A549 (cell line): ENCODE measurements around the gene EYA3. TPM values are rescaled to one million over a fixed set of nuclear protein-coding genes. Genes with fewer than 3 reads are reported as not detected.

ENCODE experiments used
- ATAC-seq, 2 experiments: fragments of 200-7000 bp in 1 of 2; fragments of >200 bp in 1 of 2; cut with Nextera tagmentation in 1 of 2; cut with Tn5 transposase in 1 of 2; 3 replicates each; pipeline versions ENCODE4 v1.8.0 to v1.9.1; 2018 to 2020; ENCODE audit warnings: mild to moderate bottlenecking in 1 of 2, moderate library complexity in 1 of 2
- CTCF ChIA-PET: fragments of 300-600 bp; sonication (Branson Sonifier 250); formaldehyde crosslinking; extraction: SDS; loops from one replicate; lab custom pipeline; 2021; ENCODE audit warnings: antibody characterized with exemption, inconsistent platforms; lab: Yijun Ruan, JAX
- POLR2A ChIA-PET: fragments of 350-600 bp; formaldehyde crosslinking; extraction: SDS; loops from one replicate; lab custom pipeline; 2021; ENCODE audit warnings: antibody characterized with exemption, inconsistent platforms; lab: Yijun Ruan, JAX
- DNase-seq, 2 experiments: peaks; one replicate each; pipeline versions ENCODE4 v3.0.0 to v3.0.0-alpha.2; 2011 to 2016; ENCODE audit warnings: low read depth in 1 of 2, low spot score in 1 of 2
- FAIRE-seq: peaks from 2 replicates; lab custom pipeline; 2011; peaks lifted over from hg19 to GRCh38; lab: Jason Lieb, UNC
- H3K27ac ChIP-seq, 2 experiments: fragments of >200 bp; sonication (Bioruptor Twin); formaldehyde crosslinking; 3 replicates each; pipeline ENCODE4 v1.5.1; 2016 to 2017
- H3K4me1 ChIP-seq: fragments of >200 bp; sonication (Bioruptor Twin); formaldehyde crosslinking; 3 replicates; pipeline ENCODE4 v1.6.1; 2016
- H3K4me2 ChIP-seq: fragments of >200 bp; sonication (Bioruptor Twin); formaldehyde crosslinking; 3 replicates; pipeline ENCODE4 v1.6.1; 2016
- H3K4me3 ChIP-seq: fragments of >200 bp; sonication (Bioruptor Twin); formaldehyde crosslinking; 3 replicates; pipeline ENCODE4 v1.5.1; 2016
- H3K9me3 ChIP-seq: fragments of >200 bp; sonication (Bioruptor Twin); formaldehyde crosslinking; 3 replicates; pipeline ENCODE4 v1.6.1; 2016
- ATOH8 ChIP-seq: fragments of 250-450 bp; sonication (Bioruptor Pico); IDR thresholded peaks from 2 replicates; pipeline ENCODE4 v1.5.0; 2020; ENCODE audit warnings: low read depth, mild to moderate bottlenecking, moderate library complexity
- BCL3 ChIP-seq: fragments of >200 bp; sonication (Bioruptor Twin); formaldehyde crosslinking; IDR thresholded peaks from 3 replicates; pipeline ENCODE4 v1.6.1; 2016
- EHF ChIP-seq: fragments of 250-450 bp; sonication (Bioruptor Pico); IDR thresholded peaks from 2 replicates; pipeline ENCODE4 v1.5.0; 2020; ENCODE audit warnings: mild to moderate bottlenecking
- FOXS1 ChIP-seq: fragments of 250-450 bp; sonication (Bioruptor Pico); IDR thresholded peaks from 2 replicates; pipeline ENCODE4 v1.5.0; 2020; ENCODE audit warnings: mild to moderate bottlenecking, moderate library complexity
- GATA3 ChIP-seq: IDR thresholded peaks from 2 replicates; pipeline ENCODE4 v1.6.1; 2012; ENCODE audit warnings: borderline replicate concordance
- HOXA7 ChIP-seq: fragments of 250-450 bp; sonication (Bioruptor Pico); IDR thresholded peaks from 2 replicates; pipeline ENCODE4 v1.5.0; 2020; ENCODE audit warnings: mild to moderate bottlenecking, moderate library complexity
- JUN ChIP-seq, 2 experiments: fragments of >200 bp; sonication (Bioruptor Twin); formaldehyde crosslinking; IDR thresholded peaks; 2 replicates in 1 of 2; 3 replicates in 1 of 2; pipeline ENCODE4 v1.6.1; 2016 to 2017
- JUNB ChIP-seq: fragments of >200 bp; sonication (Bioruptor Twin); formaldehyde crosslinking; IDR thresholded peaks from 2 replicates; pipeline ENCODE4 v1.6.1; 2016
- KDM5A ChIP-seq: fragments of 200-600 bp; sonication (generic); IDR thresholded peaks from 2 replicates; pipeline ENCODE4 v1.6.1; 2016; ENCODE audit warnings: antibody characterized with exemption, mild to moderate bottlenecking
- MAFK ChIP-seq: fragments of 450-650 bp; IDR thresholded peaks from 2 replicates; pipeline ENCODE4 v1.6.1; 2014; ENCODE audit not compliant: partially characterized antibody
- MAZ ChIP-seq: fragments of 150-350 bp; IDR thresholded peaks from 2 replicates; pipeline ENCODE4 v1.6.1; 2014; ENCODE audit warnings: antibody characterized with exemption, low read depth, low read length, borderline replicate concordance
- MYC ChIP-seq: IDR thresholded peaks from 2 replicates; pipeline ENCODE4 v1.6.1; 2012; ENCODE audit warnings: mild to moderate bottlenecking, inconsistent platforms, low read length, improper control_type of control experiment, borderline replicate concordance
- NPAS2 ChIP-seq: fragments of 250-450 bp; sonication (Bioruptor Pico); IDR thresholded peaks from 2 replicates; pipeline ENCODE4 v1.8.0; 2022; ENCODE audit warnings: mild to moderate bottlenecking, moderate library complexity, borderline replicate concordance
- POLR2AphosphoS2 ChIP-seq: conservative IDR thresholded peaks from 2 replicates; pipeline ENCODE4 v1.6.1; 2012; ENCODE audit warnings: low read length, improper control_type of control experiment, inconsistent platforms
- RCOR1 ChIP-seq: fragments of 150-350 bp; IDR thresholded peaks from 2 replicates; pipeline ENCODE4 v1.6.1; 2014; ENCODE audit warnings: antibody characterized with exemption, low read length, low read depth
- RNF2 ChIP-seq: fragments of 200-600 bp; sonication (generic); IDR thresholded peaks from 2 replicates; pipeline ENCODE4 v1.6.1; 2016; ENCODE audit warnings: low read depth, mild to moderate bottlenecking, antibody characterized with exemption, moderate library complexity, borderline replicate concordance
- USF2 ChIP-seq: fragments of 450-650 bp; IDR thresholded peaks from 2 replicates; pipeline ENCODE4 v1.6.1; 2014; ENCODE audit warnings: antibody characterized with exemption
- ZFP36 ChIP-seq: fragments of 450-650 bp; IDR thresholded peaks from 2 replicates; pipeline ENCODE4 v1.6.1; 2014; ENCODE audit warnings: borderline replicate concordance; ENCODE audit not compliant: partially characterized antibody
- ZNF302 ChIP-seq: fragments of 250-450 bp; sonication (Bioruptor Pico); IDR thresholded peaks from 2 replicates; pipeline ENCODE4 v1.9.0; 2021; ENCODE audit warnings: inconsistent platforms, mild to moderate bottlenecking, moderate library complexity
- ZSCAN20 ChIP-seq: fragments of 250-450 bp; sonication (Bioruptor Pico); IDR thresholded peaks from 2 replicates; pipeline ENCODE4 v1.8.0; 2022; ENCODE audit warnings: mild to moderate bottlenecking, moderate library complexity
- polyA plus RNA-seq, 4 experiments: library from polyadenylated mRNA; depleted of rRNA in 3 of 4; stranded (reverse); fragments of >200 nt; fragmentation: RNase III in 1 of 4; extraction: RNeasy Plus Mini Kit Qiagen cat#74134 plus additional on column Dnase treatment in 1 of 4; gene quantifications; 2 replicates in 3 of 4; 3 replicates in 1 of 4; pipeline ENCODE4 v1.2.3, GENCODE V29; 2011 to 2017

Gene EYA3
- polyA plus RNA-seq, 2 of the 4 experiments (the other 2 are of a cell fraction) = 5.7 to 9.3 TPM

- no peak for TF ChIP-seq RCOR1
Observed at GRCh38 chr1:28035420-28035819, 53.0 kb downstream of the EYA3 start (continued).

GRCh38 chr1:28032281-28032680 is 56.1 kb downstream of the EYA3 start:
- Histone ChIP-seq H3K9me3 (no peaks in the 10 kb centered on the region), H3K4me2 (no peak overlapping the region), H3K27ac (no peak overlapping the region), H3K4me3 (no peak overlapping the region), H3K4me1 (no peaks in the 10 kb centered on the region)
- no peak for TF ChIP-seq ZSCAN20 (CRISPR knock-in tag)
- TF ChIP-seq JUN (IDR thresholded peaks at IDR 0.05) = no peak
- TF ChIP-seq RNF2 = no peak
- TF ChIP-seq BCL3 = no peak
- no peak for TF ChIP-seq POLR2AphosphoS2
- TF ChIP-seq USF2 = no peak
- no peak for TF ChIP-seq MAFK
- no peak for TF ChIP-seq EHF (CRISPR knock-in tag)
- no peak for TF ChIP-seq KDM5A
- no peak for TF ChIP-seq JUNB
- TF ChIP-seq ZFP36 = no peak
- no peak for TF ChIP-seq MAZ
- TF ChIP-seq MYC = no peak
- no peak for TF ChIP-seq FOXS1 (CRISPR knock-in tag)
- no peak for TF ChIP-seq NPAS2 (CRISPR knock-in tag)
- TF ChIP-seq GATA3 = no peak
- TF ChIP-seq ATOH8 (CRISPR knock-in tag) = no peak
- TF ChIP-seq HOXA7 (CRISPR knock-in tag) = no peak
- CTCF ChIA-PET = no interaction called here
- DNase-seq (no peak), FAIRE-seq (no peak), ATAC-seq (no peak)
- POLR2A ChIA-PET = no interaction called here

- ChIA-PET POLR2A (no interaction called here), CTCF (no interaction called here)
- DNase-seq (peak in 1 of 2 experiments; percentile 1), ATAC-seq (no peak), FAIRE-seq (no peak)
- Histone ChIP-seq H3K9me3 (no peaks in the 10 kb centered on the region), H3K4me3 (no peak overlapping the region), H3K4me1 (no peaks in the 10 kb centered on the region), H3K4me2 (no peak overlapping the region), H3K27ac (no peak overlapping the region)
- no peak for TF ChIP-seq NPAS2 (CRISPR knock-in tag)
- TF ChIP-seq ZNF302 (CRISPR knock-in tag) = no peak
- no peak for TF ChIP-seq JUNB
- no peak for TF ChIP-seq RCOR1
- TF ChIP-seq, all 56 proteins: peak for 0
Observed at GRCh38 chr1:28031173-28031572, 57.2 kb downstream of the EYA3 start.
